ENCODE measurements around the gene DAZAP1. TPM values are rescaled to one million over a fixed set of nuclear protein-coding genes. Genes with fewer than 3 reads are reported as not detected.

The DAZAP1 gene
- polyA plus RNA-seq, 1 of the 3 experiments (the other 2 are of a cell fraction) = 54.3 TPM

DNA sequence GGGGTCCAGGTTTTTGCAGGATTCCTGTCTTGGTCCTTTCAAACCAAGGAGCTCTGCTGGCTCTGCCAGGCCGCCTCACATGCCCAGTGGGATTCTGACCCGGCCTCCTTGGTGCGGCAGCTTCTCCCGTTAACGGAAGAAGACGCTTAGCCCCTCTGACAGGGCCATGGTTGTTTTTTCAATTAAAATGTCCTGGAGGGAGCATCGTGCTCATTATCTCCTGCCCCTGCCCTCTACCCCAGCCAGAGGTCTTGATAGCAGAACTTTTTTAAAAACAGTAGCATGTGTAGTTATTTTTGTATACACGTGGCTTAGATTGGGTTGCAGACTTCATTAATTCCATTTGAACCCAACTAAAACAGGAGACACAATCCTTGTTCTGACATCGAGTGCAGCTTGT lies 19.4 kb downstream of the DAZAP1 start (continued):
- TF ChIP-seq, protein P1, sequence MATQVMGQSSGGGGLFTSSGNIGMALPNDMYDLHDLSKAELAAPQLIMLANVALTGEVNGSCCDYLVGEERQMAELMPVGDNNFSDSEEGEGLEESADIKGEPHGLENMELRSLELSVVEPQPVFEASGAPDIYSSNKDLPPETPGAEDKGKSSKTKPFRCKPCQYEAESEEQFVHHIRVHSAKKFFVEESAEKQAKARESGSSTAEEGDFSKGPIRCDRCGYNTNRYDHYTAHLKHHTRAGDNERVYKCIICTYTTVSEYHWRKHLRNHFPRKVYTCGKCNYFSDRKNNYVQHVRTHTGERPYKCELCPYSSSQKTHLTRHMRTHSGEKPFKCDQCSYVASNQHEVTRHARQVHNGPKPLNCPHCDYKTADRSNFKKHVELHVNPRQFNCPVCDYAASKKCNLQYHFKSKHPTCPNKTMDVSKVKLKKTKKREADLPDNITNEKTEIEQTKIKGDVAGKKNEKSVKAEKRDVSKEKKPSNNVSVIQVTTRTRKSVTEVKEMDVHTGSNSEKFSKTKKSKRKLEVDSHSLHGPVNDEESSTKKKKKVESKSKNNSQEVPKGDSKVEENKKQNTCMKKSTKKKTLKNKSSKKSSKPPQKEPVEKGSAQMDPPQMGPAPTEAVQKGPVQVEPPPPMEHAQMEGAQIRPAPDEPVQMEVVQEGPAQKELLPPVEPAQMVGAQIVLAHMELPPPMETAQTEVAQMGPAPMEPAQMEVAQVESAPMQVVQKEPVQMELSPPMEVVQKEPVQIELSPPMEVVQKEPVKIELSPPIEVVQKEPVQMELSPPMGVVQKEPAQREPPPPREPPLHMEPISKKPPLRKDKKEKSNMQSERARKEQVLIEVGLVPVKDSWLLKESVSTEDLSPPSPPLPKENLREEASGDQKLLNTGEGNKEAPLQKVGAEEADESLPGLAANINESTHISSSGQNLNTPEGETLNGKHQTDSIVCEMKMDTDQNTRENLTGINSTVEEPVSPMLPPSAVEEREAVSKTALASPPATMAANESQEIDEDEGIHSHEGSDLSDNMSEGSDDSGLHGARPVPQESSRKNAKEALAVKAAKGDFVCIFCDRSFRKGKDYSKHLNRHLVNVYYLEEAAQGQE (IDR thresholded peaks at IDR 0.05; ENCODE audit: low read depth, low read length) = no peak
- TF ChIP-seq POLR2AphosphoS5 (IDR thresholded peaks at IDR 0.05; ENCODE audit: low read depth, low read length) (no peak), SIN3A (IDR thresholded peaks at IDR 0.05; ENCODE audit: borderline replicate concordance, low read depth, low read length) (no peak)

DNA sequence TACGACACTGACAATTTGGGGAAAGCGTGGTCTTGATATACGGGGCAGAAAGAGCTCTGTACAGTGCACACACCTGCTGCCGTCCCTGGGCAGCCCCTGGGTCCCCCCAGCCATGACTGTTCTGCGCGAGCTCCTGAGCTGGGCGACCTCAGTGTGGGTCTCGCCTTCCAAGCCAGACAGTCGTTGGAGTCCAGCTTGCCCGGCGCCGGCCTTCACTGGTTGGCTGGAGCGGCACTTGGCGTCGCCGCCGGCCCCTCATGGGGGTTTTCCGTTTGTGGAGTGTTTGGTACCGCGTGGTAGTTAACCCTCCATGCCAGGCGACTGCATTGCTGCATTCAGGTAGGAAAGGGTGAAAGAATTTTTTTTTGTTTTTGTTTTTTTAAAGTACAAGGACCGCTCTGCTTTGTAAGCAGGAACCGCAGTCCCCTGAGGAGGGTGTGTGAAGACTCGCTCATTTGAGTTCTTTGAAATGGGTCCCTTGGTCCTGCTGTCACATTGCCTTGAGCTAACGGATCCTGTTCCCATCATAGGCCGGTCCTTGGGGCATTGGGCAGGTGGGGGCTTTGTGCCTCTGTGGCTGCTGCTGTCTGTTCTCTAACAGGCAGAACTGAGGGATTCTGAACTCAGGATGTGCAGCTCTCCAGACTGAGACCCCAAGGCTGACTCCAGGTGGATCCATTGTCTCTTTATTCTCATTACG lies 20.0 kb downstream of the DAZAP1 start:
- Histone ChIP-seq H3K4me2 (no peak overlapping the region), H3K9ac (no peak overlapping the region), H3K9me3 (no peaks in the 10 kb centered on the region), H2AFZ (ENCODE audit: low read depth) (no peak overlapping the region), H3K27ac (ENCODE audit: low read depth in 2 of 2, low read length in 1 of 2) (no peak overlapping the region), H3K4me1 (ENCODE audit: control insufficient read depth in 1 of 2, insufficient read depth in 2 of 2, low read depth in 1 of 2, low read length in 1 of 2) (no peaks in the 10 kb centered on the region; a peak in 1 of 4 replicates), H3K9me2 (no peaks in the 10 kb centered on the region), H3K36me3 (replicated peaks in 1 of 2; ENCODE audit: control insufficient read depth in 1 of 2, insufficient read depth in 2 of 2, low read length in 1 of 2) (peaks cover 7 to 81% of the 10 kb centered on the region in 2 experiments), H3F3A (replicated peaks; ENCODE audit: insufficient read depth) (no peaks in the 10 kb centered on the region), H4K20me1 (ENCODE audit: insufficient read depth) (peaks cover 26% of the 10 kb centered on the region; the same call in 1 of the 2 replicates), H3K4me3 (ENCODE audit: low read depth in 2 of 2, low read length in 1 of 2) (no peak overlapping the region), H3K79me2 (ENCODE audit: insufficient read depth) (peaks cover 21% of the 10 kb centered on the region), H3K27me3 (ENCODE audit: insufficient read depth) (no peaks in the 10 kb centered on the region)
- WGBS (ENCODE audit: low lambda C conversion rate) = 95% methylated on average over 20 of the region's 27 CpGs
- no peak for TF ChIP-seq TEAD4 (IDR thresholded peaks at IDR 0.05; ENCODE audit: borderline replicate concordance, insufficient read depth)
- DNase-seq = no peak
- ChIA-PET POLR2A (no interaction called here), CTCF (interaction anchor here (0.8 to 1.0 kb wide), 4 partner anchors 10 to 18 kb away, joined by 3 to 4 read pairs (median 3); no protein-coding TSS in a partner anchor)

DNA sequence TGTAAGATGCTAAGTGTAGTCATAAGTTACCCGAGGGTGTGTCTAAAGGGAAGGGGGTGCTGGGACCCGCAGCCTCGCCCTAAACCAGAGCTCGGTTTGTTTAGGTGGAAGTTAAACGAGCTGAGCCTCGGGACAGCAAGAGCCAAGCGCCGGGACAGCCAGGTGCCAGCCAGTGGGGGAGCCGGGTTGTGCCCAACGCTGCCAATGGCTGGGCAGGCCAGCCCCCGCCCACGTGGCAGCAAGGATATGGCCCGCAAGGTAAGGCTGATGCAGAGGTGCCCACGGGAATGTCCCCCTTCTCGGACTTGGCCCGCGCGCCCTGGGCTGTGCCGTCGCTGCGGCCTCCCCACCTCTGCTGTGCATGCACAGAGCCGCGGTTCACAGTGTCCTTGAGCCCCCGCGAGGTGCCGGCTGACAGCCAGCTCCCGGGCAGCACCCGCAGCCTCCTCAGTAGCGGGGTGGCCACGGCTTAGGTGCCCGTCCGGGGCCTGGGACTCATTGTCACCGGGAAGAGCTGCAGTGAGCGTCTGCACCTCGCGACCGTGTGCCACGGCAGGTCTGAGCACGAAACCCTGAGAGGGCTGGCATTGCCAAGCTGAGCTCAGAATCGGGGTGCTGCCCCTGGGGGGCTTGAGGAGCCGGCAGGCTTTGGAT lies 21.5 kb downstream of the DAZAP1 start:
- Histone ChIP-seq H3K36me3 (replicated peaks in 1 of 2; ENCODE audit: control insufficient read depth in 1 of 2, insufficient read depth in 2 of 2, low read length in 1 of 2) (peaks cover 0 to 81% of the 10 kb centered on the region in 2 experiments), H3K9me2 (no peaks in the 10 kb centered on the region), H3K79me2 (ENCODE audit: insufficient read depth) (peaks cover 21% of the 10 kb centered on the region), H3K9me3 (no peaks in the 10 kb centered on the region), H3K4me1 (ENCODE audit: control insufficient read depth in 1 of 2, insufficient read depth in 2 of 2, low read depth in 1 of 2, low read length in 1 of 2) (no peaks in the 10 kb centered on the region; a peak in 1 of 4 replicates), H4K20me1 (ENCODE audit: insufficient read depth) (peaks cover 21% of the 10 kb centered on the region; the same call in 1 of the 2 replicates), H3K4me3 (ENCODE audit: low read depth in 2 of 2, low read length in 1 of 2) (no peak overlapping the region), H3K27ac (ENCODE audit: low read depth in 2 of 2, low read length in 1 of 2) (no peak overlapping the region), H3K4me2 (no peak overlapping the region), H3F3A (replicated peaks; ENCODE audit: insufficient read depth) (no peaks in the 10 kb centered on the region), H3K9ac (no peak overlapping the region), H2AFZ (ENCODE audit: low read depth) (no peak overlapping the region), H3K27me3 (ENCODE audit: insufficient read depth) (no peaks in the 10 kb centered on the region)
- DNase-seq = no peak
- 92% methylated on average over 10 of the region's 41 CpGs for WGBS (ENCODE audit: low lambda C conversion rate)
- ChIA-PET CTCF (interaction anchor here (1.2 kb wide), 1 partner anchor 9 kb away, joined by 5 read pairs; no protein-coding TSS in a partner anchor), POLR2A (no interaction called here)
- TF ChIP-seq, protein P2, sequence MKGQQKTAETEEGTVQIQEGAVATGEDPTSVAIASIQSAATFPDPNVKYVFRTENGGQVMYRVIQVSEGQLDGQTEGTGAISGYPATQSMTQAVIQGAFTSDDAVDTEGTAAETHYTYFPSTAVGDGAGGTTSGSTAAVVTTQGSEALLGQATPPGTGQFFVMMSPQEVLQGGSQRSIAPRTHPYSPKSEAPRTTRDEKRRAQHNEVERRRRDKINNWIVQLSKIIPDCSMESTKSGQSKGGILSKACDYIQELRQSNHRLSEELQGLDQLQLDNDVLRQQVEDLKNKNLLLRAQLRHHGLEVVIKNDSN (IDR thresholded peaks at IDR 0.05; ENCODE audit: borderline replicate concordance, low read depth) = no peak
- TF ChIP-seq RAD21 (IDR thresholded peaks at IDR 0.05; ENCODE audit: low read length) (no peak), RFX5 (IDR thresholded peaks at IDR 0.05; ENCODE audit: low read length) (no peak)

Data from SK-N-SH (cell line).